H9 (cell line): ENCODE data around the gene PI4KB. TPM values are rescaled to one million over a fixed set of nuclear protein-coding genes. Genes with fewer than 3 reads are reported as not detected.

Experiments used
- DNase-seq: peaks from one replicate; pipeline ENCODE4 v3.0.0-alpha.2; 2017
- H2AFZ ChIP-seq: one replicate; pipeline ENCODE4 v1.6.1; 2013; ENCODE audit warnings: mild to moderate bottlenecking, low read length, control low read depth, moderate library complexity
- H2AK5ac ChIP-seq: 2 replicates; pipeline ENCODE4 v1.6.1; 2013; ENCODE audit warnings: low read length, control low read depth, mixed read lengths; ENCODE audit not compliant: insufficient read length
- H2BK120ac ChIP-seq: one replicate; pipeline ENCODE4 v1.6.1; 2013; ENCODE audit warnings: low read depth, mild to moderate bottlenecking, low read length, control low read depth, inconsistent platforms; ENCODE audit not compliant: poor library complexity, severe bottlenecking
- H2BK12ac ChIP-seq: 2 replicates; pipeline ENCODE4 v1.6.1; 2013; ENCODE audit warnings: low read length, control low read depth, mixed read lengths, low read depth; ENCODE audit not compliant: insufficient read length
- H2BK15ac ChIP-seq: 2 replicates; pipeline ENCODE4 v1.6.1; 2013; ENCODE audit warnings: low read depth, low read length, control low read depth
- H2BK20ac ChIP-seq: one replicate; pipeline ENCODE4 v1.6.1; 2013; ENCODE audit warnings: low read depth, mild to moderate bottlenecking, low read length, control low read depth, inconsistent platforms; ENCODE audit not compliant: poor library complexity, severe bottlenecking
- H2BK5ac ChIP-seq: 2 replicates; pipeline ENCODE4 v1.6.1; 2013; ENCODE audit warnings: low read length, control low read depth, mixed read lengths; ENCODE audit not compliant: insufficient read length
- H3K14ac ChIP-seq: 2 replicates; pipeline ENCODE4 v1.6.1; 2013; ENCODE audit warnings: low read length, control low read depth; ENCODE audit not compliant: insufficient read depth
- H3K18ac ChIP-seq: 2 replicates; pipeline ENCODE4 v1.6.1; 2013; ENCODE audit warnings: low read depth, mild to moderate bottlenecking, mixed read lengths, low read length, control low read depth; ENCODE audit not compliant: insufficient read length
- H3K23ac ChIP-seq: 2 replicates; pipeline ENCODE4 v1.6.1; 2013; ENCODE audit warnings: low read length, control low read depth, mixed read lengths, low read depth; ENCODE audit not compliant: insufficient read length
- H3K23me2 ChIP-seq: 2 replicates; pipeline ENCODE4 v1.6.1; 2013; ENCODE audit warnings: low read depth, mild to moderate bottlenecking, mixed read lengths, low read length, control low read depth; ENCODE audit not compliant: insufficient read length, poor library complexity, severe bottlenecking
- H3K27ac ChIP-seq: 2 replicates; pipeline ENCODE4 v1.5.1; 2013; ENCODE audit warnings: low read length, control low read depth, mixed read lengths, low read depth; ENCODE audit not compliant: insufficient read length
- H3K27me3 ChIP-seq: 2 replicates; pipeline ENCODE4 v1.6.1; 2013; ENCODE audit warnings: low read length, control low read depth, inconsistent platforms; ENCODE audit not compliant: insufficient read depth
- H3K4ac ChIP-seq: 2 replicates; pipeline ENCODE4 v1.6.1; 2013; ENCODE audit warnings: low read depth, mild to moderate bottlenecking, control low read depth, inconsistent platforms, low read length, moderate library complexity
- H3K4me1 ChIP-seq: 2 replicates; pipeline ENCODE4 v1.6.1; 2013; ENCODE audit warnings: low read length, control low read depth, inconsistent platforms; ENCODE audit not compliant: insufficient read depth
- H3K4me2 ChIP-seq: 2 replicates; pipeline ENCODE4 v1.6.1; 2013; ENCODE audit warnings: low read length, control low read depth, mixed read lengths; ENCODE audit not compliant: insufficient read length, insufficient read depth
- H3K56ac ChIP-seq: 2 replicates; pipeline ENCODE4 v1.6.1; 2013; ENCODE audit warnings: low read depth, mild to moderate bottlenecking, mixed read lengths, low read length, control low read depth; ENCODE audit not compliant: insufficient read length
- H3K79me1 ChIP-seq: 2 replicates; pipeline ENCODE4 v1.6.1; 2013; ENCODE audit warnings: low read depth, mild to moderate bottlenecking, moderate library complexity, low read length, control low read depth, inconsistent platforms; ENCODE audit not compliant: insufficient read depth, poor library complexity, severe bottlenecking
- H3K79me2 ChIP-seq: 2 replicates; pipeline ENCODE4 v1.6.1; 2013; ENCODE audit warnings: low read length, control low read depth, inconsistent platforms; ENCODE audit not compliant: insufficient read depth
- H3K9ac ChIP-seq: 2 replicates; pipeline ENCODE4 v1.6.1; 2013; ENCODE audit warnings: low read length, control low read depth, mixed read lengths; ENCODE audit not compliant: insufficient read length; ENCODE audit errors: extremely low read depth
- H3K9me3 ChIP-seq: one replicate; pipeline ENCODE4 v1.6.1; 2013; ENCODE audit warnings: low read depth, low read length, inconsistent platforms; ENCODE audit not compliant: control insufficient read depth
- H3T11ph ChIP-seq: one replicate; pipeline ENCODE4 v1.6.1; 2013; ENCODE audit warnings: mild to moderate bottlenecking, low read length, control low read depth, inconsistent platforms
- H4K20me1 ChIP-seq: one replicate; pipeline ENCODE4 v1.6.1; 2013; ENCODE audit not compliant: control insufficient read depth, insufficient read length, insufficient read depth
- H4K5ac ChIP-seq: 2 replicates; pipeline ENCODE4 v1.6.1; 2013; ENCODE audit warnings: low read depth, mild to moderate bottlenecking, mixed read lengths, low read length, control low read depth; ENCODE audit not compliant: insufficient read length
- H4K8ac ChIP-seq: replicated peaks from 2 replicates; pipeline ENCODE4 v1.6.1; 2013; ENCODE audit warnings: low read length, control low read depth, mixed read lengths, low read depth; ENCODE audit not compliant: insufficient read length
- H4K91ac ChIP-seq: 2 replicates; pipeline ENCODE4 v1.6.1; 2013; ENCODE audit warnings: low read depth, mild to moderate bottlenecking, moderate library complexity, mixed read lengths, low read length, control low read depth; ENCODE audit not compliant: insufficient read length
- H3K27ac Mint-ChIP-seq, 3 experiments: 2 replicates in 2 of 3; 3 replicates in 1 of 3; pipeline ENCODE4 v1.8.0; 2020 to 2021; ENCODE audit warnings: mixed read lengths in 3 of 3, mild to moderate bottlenecking in 1 of 3, moderate library complexity in 1 of 3
- H3K27me3 Mint-ChIP-seq: 2 replicates; pipeline ENCODE4 v1.8.0; 2021; ENCODE audit warnings: low read depth, mild to moderate bottlenecking, moderate library complexity, mixed read lengths
- H3K36me3 Mint-ChIP-seq, 3 experiments: 2 replicates in 2 of 3; 3 replicates in 1 of 3; pipeline ENCODE4 v1.8.0; 2020 to 2021; ENCODE audit warnings: low read depth in 3 of 3, mixed read lengths in 3 of 3; ENCODE audit not compliant: insufficient read depth in 1 of 3
- H3K4me1 Mint-ChIP-seq, 2 experiments: 2 replicates each; pipeline ENCODE4 v1.8.0; 2020; ENCODE audit warnings: mixed read lengths in 2 of 2
- H3K4me3 Mint-ChIP-seq, 2 experiments: 2 replicates in 1 of 2; 3 replicates in 1 of 2; pipeline ENCODE4 v1.8.0; 2020 to 2021; ENCODE audit warnings: mild to moderate bottlenecking in 2 of 2, mixed read lengths in 2 of 2, moderate library complexity in 1 of 2
- H3K9me3 Mint-ChIP-seq, 2 experiments: 2 replicates in 1 of 2; 3 replicates in 1 of 2; pipeline ENCODE4 v1.8.0; 2020; ENCODE audit warnings: mild to moderate bottlenecking in 2 of 2, mixed read lengths in 2 of 2, moderate library complexity in 1 of 2
- CTCF ChIP-seq: fragments of 200-600 bp; sonication (generic); conservative IDR thresholded peaks from 3 replicates; pipeline ENCODE4 v1.8.0; 2021; ENCODE audit warnings: antibody characterized with exemption, mild to moderate bottlenecking
- WGBS: extraction: QIAGEN DNeasy Blood & Tissue Kit; methylation state at CpG from one replicate; pipeline ENCODE4 v1.1.7; 2013; ENCODE audit warnings: missing lambda C conversion rate, low lambda C conversion rate, mixed read lengths; ENCODE audit not compliant: insufficient read length; ENCODE audit errors: extremely low coverage; 5-methylcytosine and 5-hydroxymethylcytosine counted together
- total RNA-seq: library from RNA; stranded (reverse); gene quantifications from 2 replicates; pipeline ENCODE4 v1.2.1, GENCODE V29; 2021

The PI4KB gene
- total RNA-seq, 1 experiment from 2014 or later, result 39.1 TPM

GRCh38 chr1:151251656-151252470, 75.4 kb downstream of the PI4KB start:
- peak overlapping the region in 1 of 3 experiments; percentile 82; a peak in 1 of 7 replicates for H3K27ac Mint-ChIP-seq
- no CpG with 5 or more reads among the region's 16 CpGs for WGBS
- no peaks in the 10 kb centered on the region for H3K27me3 ChIP-seq

More at GRCh38 chr1:151251656-151252470, 75.4 kb downstream of the PI4KB start:
- Histone ChIP-seq H4K91ac (no peak overlapping the region), H3K14ac (no peak overlapping the region), H3K4me2 (no peak overlapping the region), H4K20me1 (no peaks in the 10 kb centered on the region), H2BK15ac (no peak overlapping the region), H3K23ac (no peak overlapping the region), H3K27ac (no peak overlapping the region), H3K18ac (no peak overlapping the region), H3K56ac (no peak overlapping the region), H2BK5ac (no peak overlapping the region), H4K8ac (no peak overlapping the region), H3T11ph (no peak overlapping the region), H2BK20ac (no peak overlapping the region), H3K9ac (no peak overlapping the region), H2BK12ac (no peak overlapping the region), H3K9me3 (no peaks in the 10 kb centered on the region), H3K4ac (no peak overlapping the region), H3K4me1 (no peaks in the 10 kb centered on the region), H2AK5ac (no peak overlapping the region), H2BK120ac (no peak overlapping the region), H3K79me2 (peaks cover 10% of the 10 kb centered on the region; the same call in 1 of the 2 replicates), H3K79me1 (peaks cover 3% of the 10 kb centered on the region), H2AFZ (no peak overlapping the region), H3K23me2 (no peaks in the 10 kb centered on the region), H4K5ac (no peak overlapping the region)
- H3K4me3 Mint-ChIP-seq, result no peak overlapping the region
- H3K27me3 Mint-ChIP-seq, result peaks cover 2% of the 10 kb centered on the region; the same call in 1 of the 2 replicates
- peaks cover 8% of the 10 kb centered on the region in 2 experiments for H3K4me1 Mint-ChIP-seq
- peaks cover 12 to 33% (median 28%) of the 10 kb centered on the region in 3 experiments for H3K36me3 Mint-ChIP-seq
- TF ChIP-seq CTCF, result peak; percentile 92
- DNase-seq, result peak; percentile 53
- no peaks in the 10 kb centered on the region for H3K9me3 Mint-ChIP-seq
